HEK293 (cell line): ENCODE data around the gene ABCA1.

Source experiments
- CTCF ChIA-PET: fragments of 350-600 bp; formaldehyde crosslinking; extraction: SDS; loops from one replicate; lab custom pipeline; 2021; ENCODE audit warnings: antibody characterized with exemption; lab: Yijun Ruan, JAX
- POLR2A ChIA-PET: fragments of 300-600 bp; formaldehyde crosslinking; extraction: SDS; loops from one replicate; lab custom pipeline; 2020; ENCODE audit warnings: antibody characterized with exemption, inconsistent platforms; lab: Yijun Ruan, JAX
- H3K27ac ChIP-seq: fragments of 200-500 bp; sonication (Bioruptor generic); 2 replicates; pipeline ENCODE4 v1.5.1; 2014; ENCODE audit warnings: low read depth, low read length, control low read depth, inconsistent platforms; ENCODE audit errors: extremely low read depth
- H3K36me3 ChIP-seq, 2 experiments: fragments of 200-500 bp in 1 of 2; sonication (Bioruptor generic) in 1 of 2; 1 replicate in 1 of 2; 2 replicates in 1 of 2; pipeline ENCODE4 v1.5.1; 2014 to 2017; ENCODE audit warnings: inconsistent platforms in 2 of 2, low read length in 2 of 2; ENCODE audit not compliant: control insufficient read depth in 2 of 2, insufficient read depth in 1 of 2
- H3K4me1 ChIP-seq: fragments of 200-500 bp; sonication (Bioruptor generic); 2 replicates; pipeline ENCODE4 v1.5.1; 2014; ENCODE audit warnings: mild to moderate bottlenecking, low read length, inconsistent platforms; ENCODE audit not compliant: control insufficient read depth, insufficient read depth
- H3K4me3 ChIP-seq: 2 replicates; pipeline ENCODE4 v1.5.1; 2011; ENCODE audit warnings: low read depth, mild to moderate bottlenecking, control low read depth, low read length, moderate library complexity
- H3K9me3 ChIP-seq: fragments of 200-500 bp; sonication (Bioruptor generic); 2 replicates; pipeline ENCODE4 v1.5.1; 2014; ENCODE audit warnings: low read depth, low read length, inconsistent platforms; ENCODE audit not compliant: control insufficient read depth, insufficient read depth
- AEBP2 ChIP-seq: fragments of 450-650 bp; formaldehyde crosslinking; IDR thresholded peaks from 2 replicates; pipeline ENCODE4 v1.5.1; 2016; ENCODE audit warnings: missing biosample characterization, missing genetic modification characterization, borderline replicate concordance
- BCL11A ChIP-seq: fragments of 450-650 bp; formaldehyde crosslinking; IDR thresholded peaks from 2 replicates; pipeline ENCODE4 v1.5.1; 2016; ENCODE audit warnings: low read depth, missing biosample characterization, missing genetic modification characterization
- BCL6B ChIP-seq: fragments of 450-650 bp; formaldehyde crosslinking; IDR thresholded peaks from 2 replicates; pipeline ENCODE4 v1.5.1; 2017; ENCODE audit warnings: missing biosample characterization, missing genetic modification characterization
- GLI4 ChIP-seq: fragments of 450-650 bp; formaldehyde crosslinking; IDR thresholded peaks from 2 replicates; pipeline ENCODE4 v1.5.1; 2016; ENCODE audit warnings: missing biosample characterization, missing genetic modification characterization
- KLF8 ChIP-seq: fragments of 450-650 bp; formaldehyde crosslinking; IDR thresholded peaks from 2 replicates; pipeline ENCODE4 v1.5.1; 2016; ENCODE audit warnings: missing biosample characterization, missing genetic modification characterization
- MZF1 ChIP-seq: fragments of 450-650 bp; formaldehyde crosslinking; IDR thresholded peaks from 2 replicates; pipeline ENCODE4 v1.5.1; 2017; ENCODE audit warnings: missing biosample characterization, missing genetic modification characterization, borderline replicate concordance
- PRDM2 ChIP-seq: fragments of 450-650 bp; formaldehyde crosslinking; IDR thresholded peaks from 2 replicates; pipeline ENCODE4 v1.5.1; 2016; ENCODE audit warnings: missing biosample characterization, missing genetic modification characterization, borderline replicate concordance
- ZBTB8A ChIP-seq: fragments of 450-650 bp; formaldehyde crosslinking; IDR thresholded peaks from 2 replicates; pipeline ENCODE4 v1.5.1; 2016; ENCODE audit warnings: missing biosample characterization, missing genetic modification characterization
- ZNF274 ChIP-seq, 2 experiments: fragments of 200-500 bp in 1 of 2; fragments of 450-650 bp in 1 of 2; sonication (Bioruptor generic) in 1 of 2; formaldehyde crosslinking in 1 of 2; IDR thresholded peaks; 2 replicates each; pipeline versions ENCODE4 v1.5.1 to v1.6.1; 2014 to 2016; ENCODE audit warnings: borderline replicate concordance in 1 of 2, inconsistent platforms in 1 of 2, low read length in 1 of 2, missing biosample characterization in 1 of 2, missing genetic modification characterization in 1 of 2
- ZNF544 ChIP-seq: fragments of 450-650 bp; formaldehyde crosslinking; IDR thresholded peaks from 2 replicates; pipeline ENCODE4 v1.5.0; 2017; ENCODE audit warnings: missing biosample characterization, missing genetic modification characterization
- ZNF571 ChIP-seq: fragments of 450-650 bp; formaldehyde crosslinking; IDR thresholded peaks from 2 replicates; pipeline ENCODE4 v1.5.0; 2017; ENCODE audit warnings: missing biosample characterization, missing genetic modification characterization
- ZNF837 ChIP-seq: fragments of 450-650 bp; formaldehyde crosslinking; IDR thresholded peaks from 2 replicates; pipeline ENCODE4 v1.5.1; 2016; ENCODE audit warnings: missing biosample characterization, missing genetic modification characterization

ABCA1 gene

GRCh38 chr9:104831681-104832080, 96.3 kb downstream of the ABCA1 start (continued):
- TF ChIP-seq ZNF274 (IDR thresholded peaks at IDR 0.05; ENCODE audit: low read length): no peak
- TF ChIP-seq ZNF274 (tag by site-specific recombination; IDR thresholded peaks at IDR 0.05; ENCODE audit: borderline replicate concordance): no peak

- CTCF ChIA-PET: no interaction called here
- POLR2A ChIA-PET: no interaction called here
Measured at GRCh38 chr9:104826911-104827310, 101.0 kb downstream of the ABCA1 start.

More at GRCh38 chr9:104826911-104827310, 101.0 kb downstream of the ABCA1 start:
- no peaks in the 10 kb centered on the region for H3K36me3 ChIP-seq
- H3K9me3 ChIP-seq: no peaks in the 10 kb centered on the region
- TF ChIP-seq ZBTB8A (tag by site-specific recombination) (no peak), BCL11A (tag by site-specific recombination) (no peak), ZNF837 (tag by site-specific recombination) (no peak), AEBP2 (tag by site-specific recombination) (no peak), BCL6B (tag by site-specific recombination) (no peak), MZF1 (tag by site-specific recombination) (no peak), KLF8 (tag by site-specific recombination) (no peak), PRDM2 (tag by site-specific recombination) (no peak), ZNF544 (tag by site-specific recombination) (no peak), GLI4 (tag by site-specific recombination) (no peak), ZNF571 (tag by site-specific recombination) (no peak)
- no peak overlapping the region for H3K27ac ChIP-seq
- no peaks in the 10 kb centered on the region for H3K4me1 ChIP-seq
- H3K4me3 ChIP-seq: no peak overlapping the region
